Forelimb muscle (tissue), 1 donor: ENCODE data around the gene ARHGAP22. TPM values are rescaled to one million over a fixed set of nuclear protein-coding genes. Genes with fewer than 3 reads are reported as not detected.

ENCODE experiments used
- DNase-seq: peaks from one replicate; pipeline ENCODE4 v3.0.0-alpha.2; 2013; ENCODE audit warnings: low read depth
- polyA plus RNA-seq: library from polyadenylated mRNA; unstranded; fragments of 120-200 nt; gene quantifications from one replicate; pipeline ENCODE4 v1.2.1, GENCODE V29; 2013; ENCODE audit not compliant: insufficient read length

The ARHGAP22 gene
- polyA plus RNA-seq, 1 donor = 1.3 TPM

GRCh38 chr10:48533540-48533939 lies 71.3 kb downstream of the ARHGAP22 start:
- DNase-seq = no peak

- DNase-seq = no peak
Observed at GRCh38 chr10:48531486-48531885, 73.4 kb downstream of the ARHGAP22 start.

- no peak for DNase-seq
Observed at GRCh38 chr10:48529331-48529730, 75.5 kb downstream of the ARHGAP22 start.

GRCh38 chr10:48527756-48528155 lies 77.1 kb downstream of the ARHGAP22 start:
- no peak for DNase-seq

- no peak for DNase-seq
Observed at GRCh38 chr10:48526846-48527505, 77.9 kb downstream of the ARHGAP22 start.

GRCh38 chr10:48526011-48526821 lies 78.7 kb downstream of the ARHGAP22 start:
- no peak for DNase-seq

- no peak for DNase-seq
Observed at GRCh38 chr10:48525113-48525512, 79.8 kb downstream of the ARHGAP22 start.

GRCh38 chr10:48523820-48524758 lies 80.8 kb downstream of the ARHGAP22 start:
- DNase-seq = no peak

GRCh38 chr10:48523212-48523819 lies 81.6 kb downstream of the ARHGAP22 start:
- DNase-seq = peak; percentile 53

GRCh38 chr10:48522011-48522765 lies 82.7 kb downstream of the ARHGAP22 start:
- DNase-seq = no peak

GRCh38 chr10:48520594-48520993 lies 84.3 kb downstream of the ARHGAP22 start:
- DNase-seq = no peak

GRCh38 chr10:48520184-48520506 lies 84.7 kb downstream of the ARHGAP22 start:
- no peak for DNase-seq

- no peak for DNase-seq
Observed at GRCh38 chr10:48519481-48520183, 85.2 kb downstream of the ARHGAP22 start.

GRCh38 chr10:48518986-48519385 lies 85.9 kb downstream of the ARHGAP22 start:
- no peak for DNase-seq

- DNase-seq = no peak
Observed at GRCh38 chr10:48517911-48518811, 86.7 kb downstream of the ARHGAP22 start.

- no peak for DNase-seq
Observed at GRCh38 chr10:48517482-48517881, 87.4 kb downstream of the ARHGAP22 start.

GRCh38 chr10:48516911-48517310 lies 88.0 kb downstream of the ARHGAP22 start:
- no peak for DNase-seq

- DNase-seq = no peak
Observed at GRCh38 chr10:48514916-48515315, 90.0 kb downstream of the ARHGAP22 start.

GRCh38 chr10:48514255-48514654 lies 90.6 kb downstream of the ARHGAP22 start:
- DNase-seq = no peak
